Measurements from ENCODE around the gene SOX1. TPM values are rescaled to one million over a fixed set of nuclear protein-coding genes. Genes with fewer than 3 reads are reported as not detected.

The SOX1 gene
- total RNA-seq, 2 experiments from 2014 or later: not detected

Small RNA genes within 50 kb of the gene (small RNA-seq; reads per million reads assigned to genes)
- gene RF00287: not detected

Measured in OCI-LY7 (cell line).